ENCODE data around the gene TRPC6.
"Not testable (repeated sequence)": the region's sequence is repeated elsewhere in the genome, so short reads cannot be mapped to it uniquely, and the experiment has no call there.

Gene TRPC6

DNA sequence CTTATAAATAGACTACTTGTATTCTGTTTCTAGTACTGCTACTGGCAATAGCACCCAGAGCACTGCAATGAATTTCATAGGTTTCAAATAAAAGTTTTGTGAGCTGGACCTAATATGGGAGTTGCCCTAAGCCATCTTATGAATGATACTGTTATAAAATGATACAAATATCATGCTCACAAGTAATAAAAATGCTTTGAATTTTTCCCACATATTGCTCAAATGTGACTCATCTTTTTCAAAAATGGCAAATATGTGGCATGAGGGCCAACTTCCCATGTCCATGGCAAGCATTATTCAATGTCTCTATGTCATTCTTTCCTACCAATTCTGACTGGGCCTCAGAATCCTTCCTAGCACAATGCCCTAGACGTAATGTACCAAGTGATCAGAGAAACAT is 137.6 kb downstream of the TRPC6 start:
- no peak for DNase-seq

DNA sequence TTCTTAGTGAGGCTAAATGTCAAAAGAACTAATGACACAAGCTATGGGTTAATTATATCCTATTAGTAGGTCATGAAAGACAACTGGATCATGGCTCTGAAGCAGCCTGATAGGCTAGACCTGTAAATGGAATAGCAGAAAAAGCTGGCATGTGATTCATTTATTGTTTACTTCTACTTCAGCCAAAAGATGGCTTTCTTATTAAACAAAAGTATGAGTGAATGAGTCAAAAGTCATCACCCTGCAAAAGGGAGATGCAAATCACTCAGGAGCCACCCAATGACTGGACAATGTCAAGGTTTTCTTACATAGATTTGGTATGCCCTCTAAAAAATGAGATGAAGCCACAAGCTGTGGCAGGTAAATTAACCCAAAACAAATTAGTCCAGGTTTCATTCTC is 138.0 kb downstream of the TRPC6 start:
- DNase-seq = no peak

DNA sequence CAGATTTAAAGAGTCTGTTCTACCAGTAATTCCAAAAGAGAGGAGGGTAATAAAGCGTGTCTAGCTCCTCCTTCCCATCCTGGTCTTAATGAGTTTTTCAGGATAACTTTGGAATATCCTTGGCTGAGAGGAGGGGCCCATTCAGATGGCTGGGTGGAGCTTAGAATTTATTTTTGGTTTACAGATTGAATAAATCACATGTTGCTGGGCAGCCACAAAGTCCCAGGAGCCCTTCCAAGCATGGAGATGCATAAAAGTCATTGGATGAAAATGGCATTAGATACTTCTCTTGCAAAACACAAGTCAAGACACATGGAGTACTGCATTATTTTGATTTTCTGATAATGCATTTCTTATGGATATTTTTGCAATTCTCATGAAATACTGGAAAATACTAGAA is 139.0 kb downstream of the TRPC6 start:
- DNase-seq = no peak

DNA sequence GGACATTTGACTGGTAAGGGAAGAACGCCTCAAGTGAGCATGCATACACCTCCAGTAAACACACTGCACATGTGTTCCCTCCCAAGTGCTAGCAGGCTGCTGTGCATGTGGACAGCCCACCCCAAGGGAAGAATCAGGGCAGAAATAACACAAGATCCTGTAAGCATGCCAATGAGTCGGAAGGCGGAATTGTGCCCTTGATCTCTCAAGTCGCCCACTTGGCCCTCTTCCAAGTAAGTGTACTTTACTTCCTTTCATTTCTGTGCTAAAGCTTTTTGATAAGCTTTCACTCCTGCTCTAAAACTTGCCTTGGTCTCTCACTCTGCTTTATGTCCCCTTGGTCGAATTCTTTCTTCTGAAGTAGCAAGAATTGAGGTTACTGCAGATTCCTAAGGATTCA is 139.6 kb downstream of the TRPC6 start:
- DNase-seq = no peak

DNA sequence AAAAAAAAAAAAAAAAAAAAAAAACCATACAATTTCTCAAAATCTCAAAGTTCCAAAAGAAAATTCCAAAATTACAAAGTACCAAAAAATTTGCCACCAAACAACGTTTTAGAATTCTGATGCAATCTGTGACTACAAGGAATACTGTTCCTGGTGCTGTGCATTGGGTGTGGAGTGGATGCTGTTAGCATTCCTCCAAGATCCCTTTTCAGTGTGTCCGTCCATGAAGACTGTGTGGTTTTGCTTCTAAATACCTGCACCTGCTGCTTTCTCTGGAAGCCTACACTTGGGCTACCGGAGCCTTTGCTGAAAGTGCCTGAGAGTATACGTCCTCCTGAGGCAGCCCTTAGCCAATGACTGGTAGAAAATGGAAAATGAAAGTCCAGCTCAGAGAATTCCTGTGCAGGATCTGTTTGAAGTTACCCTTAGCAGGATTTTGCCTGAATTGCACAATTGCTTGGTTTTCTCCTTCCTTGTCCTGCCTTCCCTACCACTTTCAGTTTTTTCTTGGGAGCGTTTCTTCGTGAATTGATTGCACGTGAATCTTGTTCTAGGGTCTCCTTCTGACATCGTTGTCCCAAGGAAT is 140.8 kb downstream of the TRPC6 start:
- DNase-seq = no peak

DNA sequence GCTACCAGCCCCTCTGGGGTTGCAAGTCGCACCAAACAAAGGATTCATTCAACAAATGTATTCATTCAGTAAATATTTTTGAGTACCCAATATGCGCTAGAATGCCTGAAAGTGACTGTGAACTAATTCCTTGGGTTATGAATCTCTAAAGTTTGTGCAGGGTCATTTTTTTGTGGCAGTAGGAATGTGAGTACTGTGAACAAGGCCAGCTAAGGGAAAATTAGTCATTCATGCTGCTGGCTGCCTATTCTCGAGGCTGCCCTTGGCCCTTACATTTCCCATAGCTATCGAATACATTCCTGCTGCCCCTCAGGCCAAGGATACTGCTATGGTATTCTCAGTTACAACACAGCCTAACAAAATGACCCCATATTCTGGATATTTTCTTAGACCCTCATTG is 141.6 kb downstream of the TRPC6 start:
- no peak for DNase-seq

DNA sequence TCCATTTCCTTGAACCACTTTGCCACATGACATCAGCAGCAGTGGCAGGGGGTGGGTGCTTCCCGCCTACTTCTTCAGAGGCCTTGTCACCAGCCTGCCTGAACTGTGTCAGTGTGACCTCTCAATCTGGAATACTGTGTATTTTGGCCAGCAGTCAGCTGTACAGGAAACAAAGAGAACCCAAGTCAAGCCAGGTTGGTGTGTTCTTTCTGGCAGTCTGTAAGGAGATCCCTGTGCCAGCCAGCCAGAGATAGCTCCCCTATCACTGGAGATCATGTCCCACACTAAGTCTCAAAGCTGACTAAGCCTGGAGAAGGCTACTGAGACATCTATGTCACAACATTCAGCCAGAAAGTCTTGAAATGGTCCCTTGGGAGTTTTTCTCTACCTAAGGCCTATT is 142.1 kb downstream of the TRPC6 start:
- DNase-seq = no peak

DNA sequence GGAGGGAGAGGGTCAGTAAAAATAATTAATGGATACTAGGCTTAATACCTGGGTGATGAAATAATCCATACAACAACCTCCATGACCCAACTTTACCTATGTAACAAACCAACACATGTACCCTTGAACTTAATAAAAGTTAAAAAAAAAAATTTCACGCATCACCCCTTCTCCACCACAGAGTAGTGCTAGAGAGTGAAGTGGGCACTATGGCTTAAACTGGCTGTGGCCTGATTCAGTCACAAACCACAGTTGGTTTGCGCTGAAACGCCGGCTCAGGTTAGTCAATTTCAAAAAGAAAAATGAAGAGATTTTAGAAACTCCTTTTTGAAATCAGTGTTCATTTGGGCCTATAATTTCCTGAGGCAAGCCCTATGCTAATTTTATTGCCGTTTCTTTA is 144.3 kb downstream of the TRPC6 start:
- DNase-seq = no peak

DNA sequence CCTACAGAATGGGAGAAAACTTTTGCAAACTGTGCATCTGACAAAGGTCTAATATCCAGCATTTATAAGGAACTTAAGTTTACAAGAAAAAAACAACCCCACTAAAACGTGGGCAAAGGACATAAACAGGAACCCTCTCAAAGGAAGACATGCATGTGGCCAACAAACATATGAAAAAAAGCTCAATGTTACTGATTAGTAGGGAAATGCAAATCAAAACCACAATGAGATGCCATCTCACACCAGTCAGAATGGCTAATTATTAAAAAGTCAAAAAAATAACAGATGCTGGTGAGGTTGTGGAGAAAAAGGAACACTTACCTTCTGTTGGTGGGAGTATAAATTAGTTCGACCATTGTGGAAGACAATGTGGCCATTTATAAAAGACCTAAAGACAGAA is 145.1 kb downstream of the TRPC6 start:
- not testable (repeated sequence) for DNase-seq

DNA sequence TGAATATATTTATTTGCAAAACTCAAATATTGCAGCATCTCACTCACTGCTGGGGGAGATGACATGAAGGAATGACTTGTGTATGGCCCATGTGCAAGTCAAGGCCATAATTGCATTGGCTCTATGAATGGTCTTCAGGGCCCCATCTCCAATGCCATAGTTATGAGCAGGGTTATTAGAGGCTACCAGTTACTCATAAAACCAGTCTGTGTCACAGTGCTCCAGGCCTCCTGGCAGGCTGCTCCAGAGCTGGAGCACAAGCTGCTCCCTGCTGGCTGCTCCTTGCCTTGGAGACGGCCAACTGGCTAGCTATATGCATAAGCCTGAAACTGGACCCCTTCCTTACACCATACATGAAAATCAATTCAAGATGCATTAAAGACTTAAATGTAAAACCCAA is 145.7 kb downstream of the TRPC6 start:
- no peak for DNase-seq

DNA sequence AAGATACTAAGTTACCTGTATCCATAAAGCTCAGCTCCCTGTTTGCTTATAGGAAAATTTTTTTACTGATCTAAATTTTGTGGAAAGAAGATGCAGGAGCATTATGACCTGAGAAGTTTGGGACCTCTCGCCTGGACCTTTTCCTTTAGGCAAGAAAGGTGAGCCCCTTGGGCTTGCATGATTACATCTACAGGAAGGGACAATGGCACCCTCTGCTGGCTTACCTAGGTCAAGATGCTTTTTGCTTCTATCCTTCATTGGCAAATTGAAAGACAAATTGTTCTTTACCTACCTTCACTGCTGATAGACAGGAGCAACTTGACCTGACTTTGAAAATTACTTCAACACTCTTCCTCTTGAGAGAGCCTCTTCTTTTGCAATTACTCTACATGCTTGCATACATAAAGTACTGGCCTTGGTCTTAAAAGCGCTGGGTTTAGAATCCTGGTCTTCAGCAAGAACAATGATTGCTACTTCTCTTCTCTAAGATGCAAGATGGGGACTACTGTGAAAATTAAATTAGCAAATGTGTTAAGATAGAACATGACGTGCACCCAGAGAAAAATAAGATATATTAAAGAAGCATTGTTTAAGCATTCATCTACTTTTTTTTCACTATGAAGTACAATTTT is 147.2 kb downstream of the TRPC6 start:
- DNase-seq = peak; percentile 31

DNA sequence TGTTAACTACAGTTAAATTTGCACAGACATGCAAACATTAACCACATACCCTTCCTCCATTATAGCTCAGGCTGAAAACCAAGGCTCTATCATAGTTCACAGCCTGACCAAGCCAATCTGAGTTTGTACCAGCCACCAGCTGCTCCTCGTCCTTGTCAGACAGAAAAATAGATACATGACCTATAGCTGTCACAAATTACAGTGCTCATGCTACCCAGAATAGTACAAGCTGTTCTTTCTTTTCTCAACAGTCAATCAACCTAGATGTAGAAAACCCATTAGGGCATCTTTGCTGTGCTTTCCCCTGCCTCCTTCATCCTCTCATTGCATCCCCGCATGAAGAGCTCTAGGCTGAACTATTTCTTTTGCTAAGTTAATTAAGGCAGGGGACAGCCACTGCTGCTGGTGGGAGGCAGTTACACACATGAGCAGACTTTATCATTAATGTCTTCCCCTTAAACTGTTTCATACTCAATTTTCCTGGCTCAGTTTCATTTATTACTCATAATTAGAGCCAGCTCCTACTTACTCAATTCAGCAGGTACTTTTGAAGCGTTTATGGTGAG is 148.3 kb downstream of the TRPC6 start:
- DNase-seq = no peak

DNA sequence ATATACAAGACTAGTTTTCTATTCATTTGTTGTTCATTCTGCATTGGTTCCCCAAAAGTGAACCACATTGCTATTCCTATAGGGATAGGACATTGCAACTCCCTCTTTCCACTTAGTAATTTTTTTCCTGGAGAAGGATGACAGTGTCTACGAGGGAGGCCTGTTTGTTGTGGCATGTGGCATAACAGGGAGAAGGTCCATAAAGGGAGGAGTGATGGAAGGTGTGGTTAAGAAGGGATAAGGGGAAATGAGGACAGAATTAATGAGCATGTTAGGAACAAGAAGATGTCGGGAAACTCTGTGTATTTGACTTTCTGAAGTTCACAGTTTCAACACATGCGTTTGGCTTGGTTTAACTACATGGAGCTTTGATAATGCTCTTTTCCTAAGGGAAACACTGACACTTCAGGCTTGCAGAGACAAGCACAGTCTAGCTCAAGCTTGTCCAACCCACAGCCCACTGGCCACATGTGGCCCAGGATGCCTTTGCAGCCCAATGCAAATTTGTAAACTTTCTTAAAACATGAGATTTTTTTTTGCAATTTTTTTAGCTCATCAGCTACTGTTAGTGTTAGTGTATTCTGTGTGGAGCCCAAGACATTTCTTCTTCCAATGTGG is 149.7 kb downstream of the TRPC6 start:
- no peak for DNase-seq

DNA sequence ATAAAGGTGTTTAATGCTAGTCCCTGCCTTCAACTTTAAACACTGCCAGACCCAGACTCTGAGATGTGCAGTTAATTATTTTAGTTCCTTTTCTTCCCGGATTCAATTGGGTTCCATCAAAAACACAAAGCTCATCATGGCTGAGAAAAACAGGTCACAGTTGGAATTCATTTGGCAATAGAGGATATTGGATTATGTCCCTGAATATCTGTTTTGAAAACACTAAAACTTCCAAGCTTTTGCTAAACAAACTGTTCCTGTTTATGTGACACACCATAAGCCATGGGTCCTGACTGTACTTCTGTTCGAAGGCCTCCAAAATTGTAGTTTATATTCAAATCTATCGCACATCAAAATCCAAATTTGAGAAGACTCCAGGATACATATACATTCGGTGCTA is 150.7 kb downstream of the TRPC6 start:
- DNase-seq = no peak

DNA sequence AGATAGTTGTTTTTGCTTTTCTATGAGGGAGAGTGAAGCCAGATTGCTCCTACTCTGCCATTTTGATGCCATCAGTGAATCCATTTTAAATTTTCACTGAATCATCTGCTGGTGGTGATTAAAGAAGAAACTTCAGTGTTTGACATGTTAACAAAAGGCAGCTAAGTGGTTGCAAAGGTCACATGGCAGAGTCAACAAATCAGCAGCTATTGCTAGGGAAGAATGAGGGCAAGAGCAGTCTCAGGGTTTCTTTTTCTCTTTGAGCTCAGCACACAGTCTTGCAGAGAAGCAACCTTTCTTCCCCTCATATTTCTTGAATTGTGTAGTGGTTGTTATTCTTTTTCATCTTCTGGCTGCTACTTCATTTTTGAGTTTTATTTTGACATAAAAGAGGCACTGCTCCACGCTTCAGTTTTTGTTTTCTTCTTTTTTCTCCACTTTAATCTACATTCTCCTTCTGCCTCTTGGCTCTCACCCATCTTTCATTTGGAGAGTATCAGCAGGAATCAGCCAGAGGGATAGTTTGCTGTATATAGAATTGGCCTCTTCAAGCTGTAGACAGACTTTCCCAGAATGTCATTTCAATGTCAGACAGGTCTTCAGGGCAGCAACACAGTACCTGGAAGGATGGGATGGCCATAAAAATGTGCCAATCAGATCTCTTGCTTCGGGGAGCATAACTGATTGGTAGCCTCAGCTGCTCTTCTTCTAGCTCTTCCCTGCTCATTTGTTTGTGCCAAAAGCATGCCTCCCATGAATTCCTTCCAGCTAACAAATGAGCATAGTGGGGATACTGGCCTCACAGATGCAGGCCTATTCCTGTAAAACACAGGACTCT is 153.9 kb downstream of the TRPC6 start:
- no peak for DNase-seq

DNA sequence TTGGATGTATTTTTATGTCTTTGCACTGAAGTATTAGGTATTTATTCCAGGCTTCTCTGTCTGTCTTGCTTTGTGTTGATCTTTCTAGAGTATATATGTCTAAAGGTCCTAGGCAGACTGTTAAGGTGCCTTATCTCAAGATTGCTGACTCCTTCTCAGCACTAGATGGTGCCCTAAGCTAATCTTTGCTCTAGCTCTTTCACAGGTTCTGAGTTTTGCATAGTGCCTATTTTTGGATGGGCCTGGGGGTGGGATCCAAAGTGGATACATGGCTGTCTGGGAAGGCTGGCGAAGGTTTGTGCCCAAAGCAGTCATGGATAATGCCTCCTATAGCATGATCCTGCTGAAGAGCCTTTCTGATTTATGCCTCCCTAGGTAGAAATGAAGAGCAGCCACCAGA is 154.9 kb downstream of the TRPC6 start:
- DNase-seq = no peak

DNA sequence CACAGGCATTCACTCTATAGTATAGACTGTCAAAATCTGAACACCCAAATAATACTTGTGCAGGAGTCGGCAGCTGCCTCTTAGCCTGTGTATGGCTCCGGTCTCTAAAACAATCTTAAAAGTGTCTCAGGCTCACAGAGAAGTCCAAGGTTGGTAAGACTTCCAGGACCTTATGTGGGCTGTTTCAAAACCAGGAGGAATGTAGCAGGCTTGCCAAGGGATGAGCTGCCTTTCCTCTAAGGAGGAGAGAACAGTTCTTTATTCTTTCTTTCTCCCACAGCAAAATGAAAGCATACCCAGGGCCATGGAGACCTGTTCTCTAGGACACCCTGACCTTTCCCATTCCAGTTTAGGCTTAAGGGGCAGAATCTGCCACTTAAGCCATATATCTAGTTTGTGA is 176.5 kb downstream of the TRPC6 start:
- DNase-seq = no peak

All from activated CD4-positive, alpha-beta T cell treated with anti-CD3 and anti-CD28 coated beads, Interleukin-2, Interleukin-6, amounts not matched to agents 100 ng/mL and 50 ng/mL, durations not matched to agents 16 hours and 8 hours (primary cell).